Small intestine (tissue), 7 donors: ENCODE data around the gene APH1A. TPM values are rescaled to one million over a fixed set of nuclear protein-coding genes. Genes with fewer than 3 reads are reported as not detected.
"Not testable (repeated sequence)": the region's sequence is repeated elsewhere in the genome, so short reads cannot be mapped to it uniquely, and the experiment has no call there.

Experiments
- DNase-seq, 2 donors: peaks; one replicate each; pipeline versions ENCODE4 v3.0.0 to v3.0.0-alpha.2; 2013
- FAIRE-seq: peaks from 2 replicates; lab custom pipeline; 2012; peaks lifted over from hg19 to GRCh38; lab: Jason Lieb, UNC
- H3K27ac ChIP-seq, 3 donors: one replicate each; pipeline ENCODE4 v1.5.1; 2013; ENCODE audit warnings: low read length in 2 of 3, mild to moderate bottlenecking in 2 of 3, control low read depth in 1 of 3, inconsistent platforms in 1 of 3, low read depth in 1 of 3, moderate library complexity in 1 of 3
- H3K27me3 ChIP-seq, 3 donors: one replicate each; pipeline ENCODE4 v1.6.1; 2013; ENCODE audit warnings: low read length in 3 of 3, inconsistent platforms in 1 of 3; ENCODE audit not compliant: control insufficient read depth in 3 of 3, insufficient read depth in 3 of 3
- H3K36me3 ChIP-seq, 3 donors: one replicate each; pipeline ENCODE4 v1.6.1; 2013; ENCODE audit warnings: low read length in 3 of 3, inconsistent platforms in 1 of 3, low read depth in 1 of 3, mild to moderate bottlenecking in 1 of 3, moderate library complexity in 1 of 3; ENCODE audit not compliant: control insufficient read depth in 3 of 3, insufficient read depth in 2 of 3
- H3K4me1 ChIP-seq, 3 donors: one replicate each; pipeline ENCODE4 v1.6.1; 2013; ENCODE audit warnings: low read length in 2 of 3, inconsistent platforms in 1 of 3, low read depth in 1 of 3, mild to moderate bottlenecking in 1 of 3, moderate library complexity in 1 of 3; ENCODE audit not compliant: control insufficient read depth in 3 of 3, insufficient read depth in 2 of 3
- H3K4me3 ChIP-seq, 3 donors: one replicate each; pipeline ENCODE4 v1.5.1; 2013; ENCODE audit warnings: low read length in 3 of 3, control low read depth in 1 of 3, inconsistent platforms in 1 of 3, low read depth in 1 of 3, mild to moderate bottlenecking in 1 of 3, moderate library complexity in 1 of 3
- H3K9me3 ChIP-seq, 2 donors: one replicate each; pipeline ENCODE4 v1.6.1; 2013; ENCODE audit warnings: low read depth in 1 of 2, low read length in 1 of 2; ENCODE audit not compliant: control insufficient read depth in 2 of 2, insufficient read depth in 1 of 2
- WGBS, 3 donors: extraction: QIAGEN DNeasy Blood & Tissue Kit; methylation state at CpG; one replicate each; pipeline ENCODE4 v1.1.7; 2013; 5-methylcytosine and 5-hydroxymethylcytosine counted together
- polyA plus RNA-seq, 4 donors: library from polyadenylated mRNA; stranded (reverse) in 3 of 4; unstranded in 1 of 4; fragments of 200-250 nt in 3 of 4; fragments of 120-200 nt in 1 of 4; gene quantifications; one replicate each; pipeline versions ENCODE4 v1.2.1 to v1.2.3, GENCODE V29; 2013
- donor health status: healthy with polysubstance abuse.
- donor health status: control.
- donor health status: control.
- donor health status: Bipolar disorder and iron deficiency.
- donor health status: healthy.

Gene APH1A
- polyA plus RNA-seq, 4 donors: 89.2 to 206 (median 144) TPM

- Histone ChIP-seq H3K9me3 (no peaks in the 10 kb centered on the region), H3K27me3 (no peaks in the 10 kb centered on the region), H3K27ac (no peak overlapping the region), H3K36me3 (peaks cover 9 to 36% (median 10%) of the 10 kb centered on the region in 3 donors), H3K4me3 (no peak overlapping the region), H3K4me1 (no peaks in the 10 kb centered on the region)
- no peak for FAIRE-seq
- DNase-seq: no peak
- WGBS, 3 donors: 70 to 77% (median 72%) methylated on average over 1 of the region's 1 CpG
These were observed 43.8 kb downstream of the APH1A start for GRCh38 chr1:150224983-150225382.

- Histone ChIP-seq H3K36me3 (peaks cover 6 to 26% (median 7%) of the 10 kb centered on the region in 3 donors), H3K9me3 (no peaks in the 10 kb centered on the region), H3K4me3 (no peak overlapping the region), H3K27me3 (no peaks in the 10 kb centered on the region), H3K27ac (no peak overlapping the region), H3K4me1 (no peaks in the 10 kb centered on the region)
- WGBS, 3 donors: 85 to 98% (median 90%) methylated on average over 2 of the region's 2 CpGs
- FAIRE-seq (no peak), DNase-seq (peak; percentile 28 to 31)
These were observed 47.3 kb downstream of the APH1A start for GRCh38 chr1:150221552-150221951.

- H3K27me3 ChIP-seq, H3K4me1 ChIP-seq, H3K9me3 ChIP-seq, DNase-seq, H3K4me3 ChIP-seq, FAIRE-seq, H3K27ac ChIP-seq, H3K36me3 ChIP-seq: not testable (repeated sequence)
- 94 to 97% (median 94%) methylated on average over 6 of the region's 6 CpGs for WGBS, 3 donors
These were observed 53.0 kb downstream of the APH1A start for GRCh38 chr1:150215855-150216254.

Other genes starting within 250 kb of the APH1A start
- gene VPS45, start 201.2 kb downstream of the APH1A start, polyA plus RNA-seq: 10 to 100 TPM; 19.2 to 32.1 (median 22.7) TPM
- 10 to 100 TPM in 3 of 4 donors, 1 to 10 TPM in 1; 8.1 to 38.4 (median 22.0) TPM for gene PLEKHO1, start 119.1 kb downstream of the APH1A start, polyA plus RNA-seq
- gene ANP32E, start 32.9 kb downstream of the APH1A start, polyA plus RNA-seq: 10 to 100 TPM; 13.2 to 46.7 (median 30.6) TPM
- under 1 TPM in 2 of 4 donors, not detected in 2; 0.16 to 0.34 TPM for gene CA14, start 11.2 kb downstream of the APH1A start, polyA plus RNA-seq
- gene C1orf54, start 3.8 kb upstream of the APH1A start, polyA plus RNA-seq: 10 to 100 TPM in 2 of 4 donors, 1 to 10 TPM in 2; 3.8 to 21.4 (median 9.2) TPM
- 10 to 100 TPM in 1 of 4 donors, 1 to 10 TPM in 3; 2.5 to 14.6 (median 5.5) TPM for gene CIART, start 13.5 kb upstream of the APH1A start, polyA plus RNA-seq
- 100 to 1,000 TPM in 1 of 4 donors, 10 to 100 TPM in 3; 49.4 to 107 (median 79.4) TPM for gene MRPS21, start 24.8 kb upstream of the APH1A start, polyA plus RNA-seq
- gene PRPF3, start 52.5 kb upstream of the APH1A start, polyA plus RNA-seq: 10 to 100 TPM; 21.7 to 89.5 (median 25.4) TPM
- 10 to 100 TPM in 2 of 4 donors, 1 to 10 TPM in 2; 4.1 to 37.5 (median 8.5) TPM for gene RPRD2, start 95.1 kb upstream of the APH1A start, polyA plus RNA-seq
- gene TARS2, start 218.4 kb upstream of the APH1A start, polyA plus RNA-seq: 10 to 100 TPM in 2 of 4 donors, 1 to 10 TPM in 2; 6.5 to 22.7 (median 11.2) TPM
- gene ECM1, start 239.1 kb upstream of the APH1A start, polyA plus RNA-seq: 1 to 10 TPM in 3 of 4 donors, under 1 TPM in 1; 0.89 to 8.3 (median 3.1) TPM
- under 1 TPM in 1 of 4 donors, not detected in 3; 0.24 TPM for gene FALEC, start 246.7 kb upstream of the APH1A start, polyA plus RNA-seq